Measurements from ENCODE around the gene ABCB11. TPM values are rescaled to one million over a fixed set of nuclear protein-coding genes. Genes with fewer than 3 reads are reported as not detected.

The ABCB11 gene
- total RNA-seq, 1 donor: 0.42 TPM

- no peaks in the 10 kb centered on the region for H3K27me3 ChIP-seq (ENCODE audit: insufficient read depth, low read length)
- peaks cover 14% of the 10 kb centered on the region for H3K9me3 ChIP-seq (ENCODE audit: low read depth, low read length)
- no peak overlapping the region for H3K4me3 ChIP-seq (ENCODE audit: low read length)
- peaks cover 14% of the 10 kb centered on the region for H3K4me1 ChIP-seq (ENCODE audit: insufficient read depth, low read length)
Measured at GRCh38 chr2:169050476-169051240, 19.5 kb upstream of the ABCB11 start.

- H3K4me3 ChIP-seq (ENCODE audit: low read length): no peak overlapping the region
- peaks cover 2% of the 10 kb centered on the region for H3K9me3 ChIP-seq (ENCODE audit: low read depth, low read length)
- H3K27me3 ChIP-seq (ENCODE audit: insufficient read depth, low read length): no peaks in the 10 kb centered on the region
- peaks cover 14% of the 10 kb centered on the region for H3K4me1 ChIP-seq (ENCODE audit: insufficient read depth, low read length)
Measured at GRCh38 chr2:169049142-169049541, 18.0 kb upstream of the ABCB11 start.

GRCh38 chr2:169047256-169048250 lies 16.4 kb upstream of the ABCB11 start:
- H3K27me3 ChIP-seq (ENCODE audit: insufficient read depth, low read length): no peaks in the 10 kb centered on the region
- peaks cover 5% of the 10 kb centered on the region for H3K9me3 ChIP-seq (ENCODE audit: low read depth, low read length)
- H3K4me1 ChIP-seq (ENCODE audit: insufficient read depth, low read length): peaks cover 14% of the 10 kb centered on the region
- no peak overlapping the region for H3K4me3 ChIP-seq (ENCODE audit: low read length)

GRCh38 chr2:169046440-169047151 lies 15.5 kb upstream of the ABCB11 start:
- Histone ChIP-seq H3K4me3 (ENCODE audit: low read length) (no peak overlapping the region), H3K4me1 (ENCODE audit: insufficient read depth, low read length) (peaks cover 14% of the 10 kb centered on the region), H3K27me3 (ENCODE audit: insufficient read depth, low read length) (no peaks in the 10 kb centered on the region), H3K9me3 (ENCODE audit: low read depth, low read length) (peaks cover 11% of the 10 kb centered on the region)

GRCh38 chr2:169042856-169043255 lies 11.7 kb upstream of the ABCB11 start:
- H3K4me1 ChIP-seq (ENCODE audit: insufficient read depth, low read length): peaks cover 25% of the 10 kb centered on the region
- no peak overlapping the region for H3K4me3 ChIP-seq (ENCODE audit: low read length)
- H3K27me3 ChIP-seq (ENCODE audit: insufficient read depth, low read length): no peaks in the 10 kb centered on the region

GRCh38 chr2:169041594-169041993 lies 10.5 kb upstream of the ABCB11 start:
- Histone ChIP-seq H3K4me1 (ENCODE audit: insufficient read depth, low read length) (peaks cover 31% of the 10 kb centered on the region), H3K27me3 (ENCODE audit: insufficient read depth, low read length) (no peaks in the 10 kb centered on the region), H3K4me3 (ENCODE audit: low read length) (no peak overlapping the region), H3K9me3 (ENCODE audit: low read depth, low read length) (peaks cover 11% of the 10 kb centered on the region)

More at GRCh38 chr2:169042856-169043255, 11.7 kb upstream of the ABCB11 start:
- peaks cover 11% of the 10 kb centered on the region for H3K9me3 ChIP-seq (ENCODE audit: low read depth, low read length)

GRCh38 chr2:169039702-169040101 lies 8.6 kb upstream of the ABCB11 start:
- Histone ChIP-seq H3K4me3 (ENCODE audit: low read length) (no peak overlapping the region), H3K4me1 (ENCODE audit: insufficient read depth, low read length) (peaks cover 35% of the 10 kb centered on the region), H3K27me3 (ENCODE audit: insufficient read depth, low read length) (no peaks in the 10 kb centered on the region), H3K9me3 (ENCODE audit: low read depth, low read length) (peaks cover 11% of the 10 kb centered on the region)

GRCh38 chr2:169038338-169038757 lies 7.2 kb upstream of the ABCB11 start:
- peaks cover 39% of the 10 kb centered on the region for H3K4me1 ChIP-seq (ENCODE audit: insufficient read depth, low read length)
- H3K9me3 ChIP-seq (ENCODE audit: low read depth, low read length): peaks cover 11% of the 10 kb centered on the region
- H3K4me3 ChIP-seq (ENCODE audit: low read length): no peak overlapping the region

GRCh38 chr2:169036736-169037440 lies 5.8 kb upstream of the ABCB11 start:
- H3K4me1 ChIP-seq (ENCODE audit: insufficient read depth, low read length): peaks cover 39% of the 10 kb centered on the region
- H3K4me3 ChIP-seq (ENCODE audit: low read length): no peak overlapping the region
- H3K27me3 ChIP-seq (ENCODE audit: insufficient read depth, low read length): no peaks in the 10 kb centered on the region
- no peaks in the 10 kb centered on the region for H3K9me3 ChIP-seq (ENCODE audit: low read depth, low read length)

More at GRCh38 chr2:169038338-169038757, 7.2 kb upstream of the ABCB11 start:
- no peaks in the 10 kb centered on the region for H3K27me3 ChIP-seq (ENCODE audit: insufficient read depth, low read length)

GRCh38 chr2:169035887-169036286 lies 4.8 kb upstream of the ABCB11 start:
- no peaks in the 10 kb centered on the region for H3K9me3 ChIP-seq (ENCODE audit: low read depth, low read length)
- H3K4me1 ChIP-seq (ENCODE audit: insufficient read depth, low read length): peaks cover 39% of the 10 kb centered on the region

GRCh38 chr2:169034984-169035544 lies 3.9 kb upstream of the ABCB11 start:
- H3K4me1 ChIP-seq (ENCODE audit: insufficient read depth, low read length): peaks cover 39% of the 10 kb centered on the region
- H3K4me3 ChIP-seq (ENCODE audit: low read length): no peak overlapping the region
- no peaks in the 10 kb centered on the region for H3K27me3 ChIP-seq (ENCODE audit: insufficient read depth, low read length)
- H3K9me3 ChIP-seq (ENCODE audit: low read depth, low read length): no peaks in the 10 kb centered on the region

More at GRCh38 chr2:169035887-169036286, 4.8 kb upstream of the ABCB11 start:
- no peak overlapping the region for H3K4me3 ChIP-seq (ENCODE audit: low read length)
- H3K27me3 ChIP-seq (ENCODE audit: insufficient read depth, low read length): no peaks in the 10 kb centered on the region

- Histone ChIP-seq H3K4me1 (ENCODE audit: insufficient read depth, low read length) (peaks cover 32% of the 10 kb centered on the region), H3K9me3 (ENCODE audit: low read depth, low read length) (no peaks in the 10 kb centered on the region), H3K4me3 (ENCODE audit: low read length) (no peak overlapping the region), H3K27me3 (ENCODE audit: insufficient read depth, low read length) (no peaks in the 10 kb centered on the region)
Measured at GRCh38 chr2:169034256-169034655, 3.1 kb upstream of the ABCB11 start.

- H3K27me3 ChIP-seq (ENCODE audit: insufficient read depth, low read length): no peaks in the 10 kb centered on the region
- H3K9me3 ChIP-seq (ENCODE audit: low read depth, low read length): no peaks in the 10 kb centered on the region
- H3K4me3 ChIP-seq (ENCODE audit: low read length): no peak overlapping the region
- H3K4me1 ChIP-seq (ENCODE audit: insufficient read depth, low read length): peaks cover 6% of the 10 kb centered on the region
Measured at GRCh38 chr2:169029341-169029740, 1.8 kb downstream of the ABCB11 start.

GRCh38 chr2:169027234-169027633 lies 3.9 kb downstream of the ABCB11 start:
- Histone ChIP-seq H3K4me3 (ENCODE audit: low read length) (no peak overlapping the region), H3K27me3 (ENCODE audit: insufficient read depth, low read length) (no peaks in the 10 kb centered on the region), H3K9me3 (ENCODE audit: low read depth, low read length) (no peaks in the 10 kb centered on the region), H3K4me1 (ENCODE audit: insufficient read depth, low read length) (peaks cover 4% of the 10 kb centered on the region)

Measured in mononuclear cell (primary cell).